SU-DHL-6 (cell line): ENCODE data around the gene ARHGEF28.

Experiments
- EZH2phosphoT487 ChIP-seq: fragments of 200-600 bp; sonication (generic), shearing (Covaris generic); conservative IDR thresholded peaks from 2 replicates; pipeline ENCODE4 v1.6.1; 2018; ENCODE audit warnings: mild to moderate bottlenecking, antibody characterized with exemption, low read length, moderate library complexity, mixed read lengths
- TF ChIP-seq, protein P1 (sequence below): fragments of 200-600 bp; sonication (generic); IDR thresholded peaks from one replicate; pipeline ENCODE4 v1.5.1; 2017; ENCODE audit warnings: antibody characterized with exemption, mild to moderate bottlenecking, low read length, moderate library complexity; ENCODE audit not compliant: insufficient read depth, poor library complexity, severe bottlenecking

DNA sequence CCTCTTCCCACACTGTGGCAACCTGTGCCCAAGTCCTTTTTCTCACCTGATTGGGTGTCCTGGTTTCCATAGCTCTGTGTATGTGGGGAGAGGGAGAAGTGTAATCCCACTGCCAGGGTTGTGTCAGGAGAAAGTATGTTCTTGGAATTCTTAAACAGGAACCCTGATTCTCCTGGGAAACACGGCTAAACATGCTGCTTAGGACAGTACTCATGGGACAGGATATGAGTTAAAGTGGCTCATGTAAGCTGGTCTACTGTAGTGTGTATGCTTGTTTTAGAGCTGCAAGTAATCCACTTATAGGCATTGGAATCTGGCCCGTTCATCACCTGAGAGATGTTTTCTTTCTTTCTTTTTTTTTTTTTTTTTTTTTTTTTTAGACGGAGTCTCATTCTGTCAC, 23.9 kb downstream of the ARHGEF28 start:
- TF ChIP-seq, protein P1, sequence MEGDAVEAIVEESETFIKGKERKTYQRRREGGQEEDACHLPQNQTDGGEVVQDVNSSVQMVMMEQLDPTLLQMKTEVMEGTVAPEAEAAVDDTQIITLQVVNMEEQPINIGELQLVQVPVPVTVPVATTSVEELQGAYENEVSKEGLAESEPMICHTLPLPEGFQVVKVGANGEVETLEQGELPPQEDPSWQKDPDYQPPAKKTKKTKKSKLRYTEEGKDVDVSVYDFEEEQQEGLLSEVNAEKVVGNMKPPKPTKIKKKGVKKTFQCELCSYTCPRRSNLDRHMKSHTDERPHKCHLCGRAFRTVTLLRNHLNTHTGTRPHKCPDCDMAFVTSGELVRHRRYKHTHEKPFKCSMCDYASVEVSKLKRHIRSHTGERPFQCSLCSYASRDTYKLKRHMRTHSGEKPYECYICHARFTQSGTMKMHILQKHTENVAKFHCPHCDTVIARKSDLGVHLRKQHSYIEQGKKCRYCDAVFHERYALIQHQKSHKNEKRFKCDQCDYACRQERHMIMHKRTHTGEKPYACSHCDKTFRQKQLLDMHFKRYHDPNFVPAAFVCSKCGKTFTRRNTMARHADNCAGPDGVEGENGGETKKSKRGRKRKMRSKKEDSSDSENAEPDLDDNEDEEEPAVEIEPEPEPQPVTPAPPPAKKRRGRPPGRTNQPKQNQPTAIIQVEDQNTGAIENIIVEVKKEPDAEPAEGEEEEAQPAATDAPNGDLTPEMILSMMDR: no peak
- no peak for TF ChIP-seq EZH2phosphoT487
